ENCODE measurements around the gene WSCD1.

The WSCD1 gene

DNA sequence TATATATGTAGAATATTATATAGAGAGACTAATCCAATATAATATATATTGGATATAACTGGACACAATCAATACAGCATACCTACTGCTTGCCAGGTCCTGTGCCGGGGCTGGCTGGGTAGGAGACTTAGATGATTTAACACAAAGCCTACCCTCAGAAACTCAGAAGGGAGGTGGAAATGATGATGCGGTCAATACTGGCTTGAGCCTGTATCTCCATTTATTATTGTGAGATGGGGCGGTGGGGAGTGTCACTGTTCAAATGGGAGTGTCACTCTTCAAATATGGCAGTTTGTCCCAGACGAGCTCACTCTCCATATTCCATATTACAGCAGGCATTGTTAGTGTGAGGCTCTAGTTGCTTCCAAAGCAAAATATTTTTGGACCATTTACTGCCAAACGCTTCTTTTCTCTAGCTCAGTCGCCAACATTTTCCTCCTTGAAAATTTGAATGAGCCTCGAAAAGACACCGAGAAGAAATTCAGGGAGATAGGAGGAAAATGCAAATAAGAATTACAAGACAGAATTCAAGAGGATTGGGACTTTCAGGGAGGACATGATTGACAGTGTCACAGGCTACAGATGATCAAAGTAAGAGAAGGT lies 70.7 kb downstream of the WSCD1 start:
- TF ChIP-seq, protein P1, sequence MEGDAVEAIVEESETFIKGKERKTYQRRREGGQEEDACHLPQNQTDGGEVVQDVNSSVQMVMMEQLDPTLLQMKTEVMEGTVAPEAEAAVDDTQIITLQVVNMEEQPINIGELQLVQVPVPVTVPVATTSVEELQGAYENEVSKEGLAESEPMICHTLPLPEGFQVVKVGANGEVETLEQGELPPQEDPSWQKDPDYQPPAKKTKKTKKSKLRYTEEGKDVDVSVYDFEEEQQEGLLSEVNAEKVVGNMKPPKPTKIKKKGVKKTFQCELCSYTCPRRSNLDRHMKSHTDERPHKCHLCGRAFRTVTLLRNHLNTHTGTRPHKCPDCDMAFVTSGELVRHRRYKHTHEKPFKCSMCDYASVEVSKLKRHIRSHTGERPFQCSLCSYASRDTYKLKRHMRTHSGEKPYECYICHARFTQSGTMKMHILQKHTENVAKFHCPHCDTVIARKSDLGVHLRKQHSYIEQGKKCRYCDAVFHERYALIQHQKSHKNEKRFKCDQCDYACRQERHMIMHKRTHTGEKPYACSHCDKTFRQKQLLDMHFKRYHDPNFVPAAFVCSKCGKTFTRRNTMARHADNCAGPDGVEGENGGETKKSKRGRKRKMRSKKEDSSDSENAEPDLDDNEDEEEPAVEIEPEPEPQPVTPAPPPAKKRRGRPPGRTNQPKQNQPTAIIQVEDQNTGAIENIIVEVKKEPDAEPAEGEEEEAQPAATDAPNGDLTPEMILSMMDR (IDR thresholded peaks at IDR 0.05) = no peak
- DNase-seq (ENCODE audit: low spot score) = no peak
- no peak overlapping the region for H3K27ac ChIP-seq
- H3K4me3 ChIP-seq = no peak overlapping the region

DNA sequence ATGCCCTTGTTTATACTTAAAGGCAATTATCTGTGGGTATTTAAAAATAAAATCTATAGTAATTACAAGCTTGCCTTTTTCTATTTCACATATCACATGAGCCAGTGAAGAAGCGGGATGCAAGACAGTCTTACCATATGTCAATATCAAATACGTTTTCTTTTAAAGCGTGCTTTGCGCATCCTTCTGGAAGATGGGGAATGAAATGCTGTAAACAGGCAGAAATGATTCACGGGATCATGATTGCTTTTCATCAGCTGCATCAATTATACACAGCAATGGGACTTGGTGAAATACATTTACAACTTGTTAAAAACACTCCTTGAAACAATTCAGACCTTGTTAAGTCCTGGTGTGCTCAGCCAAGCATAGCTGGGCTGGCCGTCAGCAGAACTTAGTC lies 72.5 kb downstream of the WSCD1 start:
- TF ChIP-seq, protein P1 (IDR thresholded peaks at IDR 0.05) = no peak
- no peak for DNase-seq (ENCODE audit: low spot score)
- no peak overlapping the region for H3K27ac ChIP-seq
- H3K4me3 ChIP-seq = no peak overlapping the region

DNA sequence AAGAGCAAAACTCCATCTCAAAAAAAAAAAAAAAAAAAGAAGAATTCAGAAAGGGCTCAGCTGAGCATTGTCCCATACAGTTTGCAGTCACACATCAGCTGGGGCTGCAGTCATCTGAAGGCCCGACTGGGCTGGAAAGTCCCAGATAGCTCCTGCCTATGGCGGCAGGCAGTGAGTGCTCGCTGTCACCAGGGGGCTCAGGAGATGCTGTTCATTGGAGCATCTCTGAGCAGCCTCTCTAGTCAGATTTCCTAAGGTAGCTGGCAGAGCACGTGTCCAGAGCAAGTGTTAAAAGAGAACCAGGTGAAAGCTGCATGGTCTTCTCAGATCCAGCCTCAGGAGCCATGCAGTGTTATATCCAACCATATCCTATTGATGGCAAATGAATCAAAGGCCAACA lies 75.8 kb downstream of the WSCD1 start:
- no peak overlapping the region for H3K4me3 ChIP-seq
- TF ChIP-seq, protein P1 (IDR thresholded peaks at IDR 0.05) = no peak
- no peak for DNase-seq (ENCODE audit: low spot score)
- no peak overlapping the region for H3K27ac ChIP-seq

DNA sequence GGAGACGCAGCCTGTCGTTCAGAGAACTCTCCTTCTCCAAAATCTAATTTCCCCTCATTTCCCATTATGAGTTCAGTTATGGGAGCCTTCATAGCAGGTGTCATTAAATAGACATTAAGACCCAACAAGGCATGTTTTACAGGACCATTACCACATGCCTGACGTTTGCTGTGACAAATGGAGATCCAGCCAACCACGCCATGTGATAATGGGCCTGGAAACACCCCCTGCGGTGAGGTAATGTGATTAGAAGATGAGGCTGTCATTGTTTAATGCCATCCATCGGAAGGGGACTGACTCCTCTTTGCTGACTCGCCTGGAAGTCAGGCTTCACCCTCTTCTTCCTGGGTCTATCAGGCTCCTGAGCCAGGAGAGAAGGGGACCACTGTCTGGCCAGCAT lies 76.9 kb downstream of the WSCD1 start:
- H3K4me3 ChIP-seq = no peak overlapping the region

DNA sequence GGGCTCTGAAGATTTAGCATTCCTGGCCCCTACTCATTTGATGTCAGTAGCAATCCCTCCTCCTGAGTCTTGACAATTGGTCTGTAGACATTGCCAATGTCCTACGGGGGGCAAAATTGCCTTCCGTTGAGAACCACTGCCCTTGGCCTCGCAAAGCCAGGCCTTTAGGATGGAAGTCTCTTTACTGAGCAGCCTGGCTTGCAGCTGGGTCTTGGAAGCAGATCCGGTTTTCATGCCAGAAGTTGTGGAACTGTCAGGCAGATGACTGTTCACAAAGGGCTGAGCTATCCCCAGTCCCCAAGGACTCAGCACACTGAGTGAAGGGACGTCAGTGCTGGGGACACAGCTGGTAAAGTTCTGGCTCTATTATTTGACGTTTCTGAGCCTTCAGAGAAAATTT lies 83.2 kb downstream of the WSCD1 start:
- TF ChIP-seq, protein P1 (IDR thresholded peaks at IDR 0.05) = no peak
- DNase-seq (ENCODE audit: low spot score) = no peak
- Histone ChIP-seq H3K4me3 (no peak overlapping the region), H3K27ac (no peak overlapping the region)

More for the DNA sequence above, 76.9 kb downstream of the WSCD1 start:
- no peak overlapping the region for H3K27ac ChIP-seq
- DNase-seq (ENCODE audit: low spot score) = no peak
- TF ChIP-seq, protein P1 (IDR thresholded peaks at IDR 0.05) = no peak

DNA sequence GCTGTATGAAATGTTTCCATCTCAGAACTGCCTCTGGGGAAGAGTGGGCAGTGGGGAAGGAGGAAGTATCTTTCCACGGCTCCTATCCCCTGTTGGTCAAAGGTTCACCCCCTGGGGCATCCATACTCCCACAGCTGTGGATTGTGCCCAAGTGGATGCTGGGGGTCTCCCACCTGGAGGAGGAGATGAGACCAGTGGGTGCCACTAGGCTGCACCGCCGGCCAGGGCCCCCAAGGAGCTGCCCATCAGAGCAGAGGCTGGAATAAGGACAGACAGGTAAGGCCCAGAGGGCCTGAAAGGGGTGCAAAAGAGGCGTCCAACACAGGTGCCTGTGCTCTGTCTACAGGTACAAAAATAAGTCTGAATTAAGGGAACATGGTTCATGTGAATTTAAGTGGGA lies 87.5 kb downstream of the WSCD1 start:
- DNase-seq (ENCODE audit: low spot score) = no peak
- TF ChIP-seq, protein P1 (IDR thresholded peaks at IDR 0.05) = no peak
- H3K4me3 ChIP-seq = no peak overlapping the region
- no peak overlapping the region for H3K27ac ChIP-seq

DNA sequence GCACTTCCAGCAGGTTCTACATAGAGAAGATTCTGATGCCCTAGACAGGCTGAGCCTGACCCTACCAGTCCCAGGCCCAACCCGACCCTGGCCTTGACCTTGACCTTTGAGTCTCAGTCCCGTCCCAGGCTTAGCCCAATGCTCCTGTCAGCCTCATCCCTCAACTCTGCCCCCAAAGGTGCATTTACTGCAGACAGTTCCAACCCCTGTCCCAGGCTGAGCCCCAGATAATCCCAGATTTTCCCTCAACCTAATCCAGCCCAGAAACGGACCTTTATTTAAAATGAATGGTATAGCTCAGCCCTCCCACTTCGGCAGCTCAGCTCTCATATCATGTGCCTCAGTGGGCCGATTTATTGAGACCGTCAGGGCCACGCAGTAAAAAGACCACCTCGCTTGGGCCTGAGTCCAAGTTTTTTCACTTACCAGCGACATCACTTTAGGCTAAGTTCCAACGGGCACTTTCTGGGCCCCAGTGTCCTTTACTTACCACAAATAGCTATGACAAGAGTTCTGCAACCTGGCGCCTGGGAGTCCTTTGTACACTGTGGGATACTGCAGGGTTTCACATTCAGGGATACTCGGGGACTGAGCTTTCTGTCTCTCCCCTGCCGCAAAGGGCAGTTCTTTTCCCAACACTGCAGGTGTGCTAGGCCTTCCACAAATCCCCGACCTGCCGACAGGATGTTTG lies 89.5 kb downstream of the WSCD1 start:
- no peak overlapping the region for H3K27ac ChIP-seq
- H3K4me3 ChIP-seq = no peak overlapping the region
- TF ChIP-seq, protein P1 (IDR thresholded peaks at IDR 0.05) = no peak
- no peak for DNase-seq (ENCODE audit: low spot score)
